SK-N-SH treated with all-trans-retinoic acid at 6 μM for 48 hours (cell line): ENCODE results near the gene SDC4.

ENCODE experiments used
- ATAC-seq: fragments of 200-7000 bp; cut with Tn5 transposase; 3 replicates; pipeline ENCODE4 v1.9.1; 2020; ENCODE audit warnings: mild to moderate bottlenecking, moderate library complexity
- TF ChIP-seq, protein P1 (sequence below): fragments of 250-450 bp; sonication (Bioruptor Pico); IDR thresholded peaks from 2 replicates; pipeline ENCODE4 v1.5.1; 2021; ENCODE audit warnings: mild to moderate bottlenecking, moderate library complexity

The SDC4 gene

GRCh38 chr20:45275338-45275737, 72.9 kb downstream of the SDC4 start:
- no peak for ATAC-seq
- TF ChIP-seq, protein P1, sequence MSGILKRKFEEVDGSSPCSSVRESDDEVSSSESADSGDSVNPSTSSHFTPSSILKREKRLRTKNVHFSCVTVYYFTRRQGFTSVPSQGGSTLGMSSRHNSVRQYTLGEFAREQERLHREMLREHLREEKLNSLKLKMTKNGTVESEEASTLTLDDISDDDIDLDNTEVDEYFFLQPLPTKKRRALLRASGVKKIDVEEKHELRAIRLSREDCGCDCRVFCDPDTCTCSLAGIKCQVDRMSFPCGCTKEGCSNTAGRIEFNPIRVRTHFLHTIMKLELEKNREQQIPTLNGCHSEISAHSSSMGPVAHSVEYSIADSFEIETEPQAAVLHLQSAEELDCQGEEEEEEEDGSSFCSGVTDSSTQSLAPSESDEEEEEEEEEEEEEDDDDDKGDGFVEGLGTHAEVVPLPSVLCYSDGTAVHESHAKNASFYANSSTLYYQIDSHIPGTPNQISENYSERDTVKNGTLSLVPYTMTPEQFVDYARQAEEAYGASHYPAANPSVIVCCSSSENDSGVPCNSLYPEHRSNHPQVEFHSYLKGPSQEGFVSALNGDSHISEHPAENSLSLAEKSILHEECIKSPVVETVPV = no peak
